Upper lobe of right lung (tissue), 1 donor: ENCODE results near the gene CKAP5. TPM values are rescaled to one million over a fixed set of nuclear protein-coding genes. Genes with fewer than 3 reads are reported as not detected.

Experiments used
- ATAC-seq: fragments of 200-7000 bp; cut with Tn5 transposase; one replicate; pipeline ENCODE4 v1.9.1; 2020; ENCODE audit warnings: mild to moderate bottlenecking, moderate library complexity
- DNase-seq: peaks from one replicate; pipeline ENCODE4 v3.0.0-alpha.2; 2020
- H3K27ac ChIP-seq: fragments of 200-600 bp; one replicate; pipeline ENCODE4 v1.8.0; 2022
- H3K27me3 ChIP-seq: fragments of 200-600 bp; one replicate; pipeline ENCODE4 v1.8.0; 2022; ENCODE audit warnings: mild to moderate bottlenecking
- H3K36me3 ChIP-seq: fragments of 200-600 bp; one replicate; pipeline ENCODE4 v1.8.0; 2022
- H3K4me1 ChIP-seq: fragments of 200-600 bp; one replicate; pipeline ENCODE4 v1.8.0; 2022
- H3K4me3 ChIP-seq: fragments of 200-600 bp; one replicate; pipeline ENCODE4 v1.8.0; 2022; ENCODE audit warnings: mild to moderate bottlenecking
- H3K9me3 ChIP-seq: fragments of 200-600 bp; one replicate; pipeline ENCODE4 v1.8.0; 2022
- intact Hi-C: fragments of 100-400 bp; cut with DNase I; formaldehyde crosslinking; loops from one replicate; pipeline ENCODE4 v1.11.0; 2022
- total RNA-seq: library from RNA; stranded (reverse); fragmentation: NEBNext Ultra II Directional; extraction: Animal tissue kit (Norgen Biotek cat#: 25700); gene quantifications from one replicate; pipeline ENCODE4 v1.2.1, GENCODE V29; 2021
- TF ChIP-seq, protein P1 (sequence below): fragments of 200-600 bp; IDR thresholded peaks from one replicate; pipeline ENCODE4 v1.8.0; 2022; ENCODE audit warnings: antibody characterized with exemption
- donor health status: DM: no; HTN: yes; CAD: no; lungs with severe emphysema.

Gene CKAP5
- total RNA-seq, 1 donor from 2014 or later, result 56.3 TPM

- no peak for DNase-seq
- ATAC-seq, result peak; percentile 50
- Histone ChIP-seq H3K36me3 (peaks cover 73% of the 10 kb centered on the region), H3K27ac (no peak overlapping the region), H3K27me3 (no peaks in the 10 kb centered on the region), H3K4me1 (no peaks in the 10 kb centered on the region), H3K4me3 (no peak overlapping the region), H3K9me3 (no peaks in the 10 kb centered on the region)
- intact Hi-C loops, result no loop called here
- TF ChIP-seq, protein P1, sequence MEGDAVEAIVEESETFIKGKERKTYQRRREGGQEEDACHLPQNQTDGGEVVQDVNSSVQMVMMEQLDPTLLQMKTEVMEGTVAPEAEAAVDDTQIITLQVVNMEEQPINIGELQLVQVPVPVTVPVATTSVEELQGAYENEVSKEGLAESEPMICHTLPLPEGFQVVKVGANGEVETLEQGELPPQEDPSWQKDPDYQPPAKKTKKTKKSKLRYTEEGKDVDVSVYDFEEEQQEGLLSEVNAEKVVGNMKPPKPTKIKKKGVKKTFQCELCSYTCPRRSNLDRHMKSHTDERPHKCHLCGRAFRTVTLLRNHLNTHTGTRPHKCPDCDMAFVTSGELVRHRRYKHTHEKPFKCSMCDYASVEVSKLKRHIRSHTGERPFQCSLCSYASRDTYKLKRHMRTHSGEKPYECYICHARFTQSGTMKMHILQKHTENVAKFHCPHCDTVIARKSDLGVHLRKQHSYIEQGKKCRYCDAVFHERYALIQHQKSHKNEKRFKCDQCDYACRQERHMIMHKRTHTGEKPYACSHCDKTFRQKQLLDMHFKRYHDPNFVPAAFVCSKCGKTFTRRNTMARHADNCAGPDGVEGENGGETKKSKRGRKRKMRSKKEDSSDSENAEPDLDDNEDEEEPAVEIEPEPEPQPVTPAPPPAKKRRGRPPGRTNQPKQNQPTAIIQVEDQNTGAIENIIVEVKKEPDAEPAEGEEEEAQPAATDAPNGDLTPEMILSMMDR, result no peak
Measured at GRCh38 chr11:46769636-46770221, 76.4 kb downstream of the CKAP5 start.

DNA sequence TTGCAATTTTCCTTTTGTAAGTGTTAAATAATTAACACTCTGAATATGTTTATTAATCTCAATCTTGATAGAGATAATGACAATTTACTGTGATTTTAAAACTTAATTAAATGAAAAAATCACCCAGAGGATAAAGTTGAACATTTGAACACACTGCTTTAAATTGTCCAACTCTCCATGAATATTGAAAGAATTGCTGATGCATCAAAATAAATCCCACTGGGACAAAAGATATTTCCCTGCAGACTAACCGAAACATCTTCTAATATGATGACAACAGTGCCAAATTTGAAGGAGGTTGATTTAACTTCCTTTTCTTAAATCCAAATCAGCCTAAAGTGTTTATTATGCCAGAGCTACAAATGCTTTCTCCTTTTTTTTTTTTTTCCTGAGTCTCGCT, 79.4 kb downstream of the CKAP5 start:
- no peak for ATAC-seq
- intact Hi-C loops, result no loop called here
- Histone ChIP-seq H3K27ac (no peak overlapping the region), H3K4me1 (no peaks in the 10 kb centered on the region), H3K27me3 (no peaks in the 10 kb centered on the region), H3K36me3 (peaks cover 93% of the 10 kb centered on the region), H3K4me3 (no peak overlapping the region), H3K9me3 (no peaks in the 10 kb centered on the region)
- TF ChIP-seq, protein P1, result no peak
- DNase-seq, result no peak

- DNase-seq (no peak), ATAC-seq (no peak)
- intact Hi-C loops, result no loop called here
- H3K36me3 ChIP-seq, result peaks cover 98% of the 10 kb centered on the region
- TF ChIP-seq, protein P1, result no peak
- H3K27ac ChIP-seq, result no peak overlapping the region
- H3K27me3 ChIP-seq, result no peaks in the 10 kb centered on the region
- H3K4me1 ChIP-seq, result no peaks in the 10 kb centered on the region
- H3K4me3 ChIP-seq, result no peak overlapping the region
- H3K9me3 ChIP-seq, result no peaks in the 10 kb centered on the region
Measured at GRCh38 chr11:46762248-46762647, 83.8 kb downstream of the CKAP5 start.

GRCh38 chr11:46761807-46762206, 84.3 kb downstream of the CKAP5 start:
- DNase-seq, result no peak
- Histone ChIP-seq H3K27me3 (no peaks in the 10 kb centered on the region), H3K36me3 (peaks cover 98% of the 10 kb centered on the region), H3K27ac (no peak overlapping the region), H3K4me1 (no peaks in the 10 kb centered on the region), H3K9me3 (no peaks in the 10 kb centered on the region), H3K4me3 (no peak overlapping the region)
- TF ChIP-seq, protein P1, result no peak
- intact Hi-C loops, result no loop called here
- ATAC-seq, result no peak

- H3K4me1 ChIP-seq, result no peaks in the 10 kb centered on the region
- ATAC-seq, result no peak
- DNase-seq, result no peak
- H3K27ac ChIP-seq, result no peak overlapping the region
- no peaks in the 10 kb centered on the region for H3K27me3 ChIP-seq
- H3K4me3 ChIP-seq, result no peak overlapping the region
- H3K36me3 ChIP-seq, result peaks cover 94% of the 10 kb centered on the region
- TF ChIP-seq, protein P1, result no peak
- no peaks in the 10 kb centered on the region for H3K9me3 ChIP-seq
- intact Hi-C loops, result no loop called here
Measured at GRCh38 chr11:46760429-46761128, 85.5 kb downstream of the CKAP5 start.
